HG03521 (cell line): ENCODE data around the gene TPM3.
"Not testable (repeated sequence)": the region's sequence is repeated elsewhere in the genome, so short reads cannot be mapped to it uniquely, and the experiment has no call there.

Experiments
- ATAC-seq: cut with Tn5 transposase; IDR thresholded peaks from one replicate; pipeline ENCODE4 v1.9.1; 2021; ENCODE audit warnings: mild to moderate bottlenecking, moderate library complexity; ENCODE audit not compliant: unreplicated experiment

TPM3 gene

DNA sequence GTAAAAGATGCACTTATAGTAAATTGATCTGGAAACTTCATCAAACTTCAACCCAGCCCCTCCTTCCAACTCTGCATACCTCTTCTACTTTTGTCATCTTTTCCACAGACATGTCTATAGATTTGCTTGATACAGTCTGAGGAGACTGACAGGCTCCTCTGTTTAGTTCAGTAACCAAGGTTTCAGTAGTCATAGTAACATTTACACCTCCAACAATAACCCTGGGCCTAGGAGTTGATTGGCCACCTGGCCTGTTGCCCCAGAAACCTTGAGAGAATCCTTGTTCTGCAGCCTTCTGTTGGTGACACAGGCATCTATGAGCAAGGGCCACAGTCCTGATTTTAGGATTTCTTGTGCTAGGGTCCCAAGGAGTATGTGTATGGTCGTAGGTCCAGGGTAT, 14.3 kb upstream of the TPM3 start, which contains the start of gene CFAP141:
CFAP141 (minus strand) TSS at position 138 of the 400 bp plus-strand sequence; CDS start at position 112, 26 bp downstream.
- no peak for ATAC-seq

DNA sequence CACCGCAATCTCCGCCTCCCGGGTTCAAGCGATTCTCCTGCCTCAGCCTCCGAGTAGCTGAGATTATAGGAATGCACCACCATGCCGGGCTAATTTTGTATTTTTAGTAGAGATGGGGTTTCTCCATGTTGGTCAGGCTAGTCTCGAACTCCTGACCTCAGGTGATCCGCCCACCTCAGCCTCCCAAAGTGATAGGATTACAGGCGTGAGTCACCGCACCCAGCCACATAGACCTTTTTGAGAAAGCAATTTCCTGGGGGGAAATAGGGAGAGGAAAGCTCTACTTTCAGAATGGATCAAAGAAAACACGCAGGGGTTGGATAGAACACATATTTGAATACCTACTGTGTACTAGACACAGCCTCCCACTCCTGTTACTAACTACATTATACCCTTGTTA, 13.9 kb upstream of the TPM3 start:
- ATAC-seq, result not testable (repeated sequence)

- no peak for ATAC-seq
Measured at GRCh38 chr1:154199563-154199879, 7.6 kb upstream of the TPM3 start.

GRCh38 chr1:154198756-154199562, 7.1 kb upstream of the TPM3 start:
- ATAC-seq, result no peak

DNA sequence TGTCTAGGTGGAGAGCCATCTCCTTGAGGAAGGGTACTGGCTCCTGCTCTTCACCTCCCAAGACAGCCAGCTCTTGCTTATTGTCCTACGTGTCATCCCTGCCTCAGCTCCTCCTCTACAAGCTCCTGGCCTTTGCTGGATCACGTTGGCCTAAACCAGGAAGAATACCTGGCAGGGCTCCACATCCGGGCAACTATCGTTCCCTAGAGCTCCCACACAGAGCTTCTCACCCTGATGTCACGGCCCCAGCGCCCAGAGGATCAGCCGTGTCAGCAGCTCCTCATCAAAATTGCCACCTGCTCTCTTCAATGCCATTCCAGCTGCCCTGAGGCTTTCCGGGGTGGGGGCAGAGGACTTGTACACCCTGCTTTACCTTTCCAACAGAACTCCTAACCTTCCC, 1.9 kb upstream of the TPM3 start:
- ATAC-seq, result no peak

DNA sequence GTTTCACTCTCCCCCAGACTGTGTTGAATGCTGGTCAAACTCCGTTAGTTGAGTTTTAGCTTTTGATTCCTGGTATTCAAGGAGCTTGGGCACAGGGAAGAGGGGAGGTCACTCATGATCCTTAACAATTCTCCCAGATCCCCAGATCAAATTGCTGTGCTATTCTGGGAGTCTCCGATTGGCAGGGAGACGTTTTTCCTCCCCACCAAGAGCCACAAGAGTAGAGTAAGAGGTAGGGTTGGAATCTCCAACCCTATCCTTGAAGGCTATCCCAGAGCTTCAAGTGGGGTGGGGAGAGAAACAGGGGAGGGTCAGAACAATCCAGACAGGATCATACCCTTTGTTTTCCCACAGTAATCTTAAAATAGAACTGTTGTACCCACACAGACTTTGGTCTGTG, 576 bp upstream of the TPM3 start:
- no peak for ATAC-seq

DNA sequence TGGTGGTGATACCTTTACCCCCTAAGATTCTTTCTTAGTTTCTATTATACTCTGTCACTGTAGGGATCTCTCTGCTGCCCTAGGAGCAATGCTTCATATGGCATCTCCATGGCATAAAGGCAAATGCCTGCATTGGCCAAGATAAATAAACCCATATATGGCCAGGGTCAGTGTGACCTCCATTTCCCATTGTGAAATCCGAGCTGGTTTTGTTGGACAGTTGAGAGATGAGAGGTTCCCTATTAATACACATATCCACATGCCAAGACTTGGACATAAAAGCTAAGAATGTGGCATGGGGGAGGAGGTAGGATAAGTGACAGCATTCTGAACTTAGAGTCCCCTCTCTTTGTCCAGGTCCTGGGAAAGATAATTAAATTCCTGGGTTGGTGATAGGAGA, 1.4 kb downstream of the TPM3 start:
- no peak for ATAC-seq

- ATAC-seq, result no peak
Measured at GRCh38 chr1:154186852-154187501, 4.9 kb downstream of the TPM3 start.

DNA sequence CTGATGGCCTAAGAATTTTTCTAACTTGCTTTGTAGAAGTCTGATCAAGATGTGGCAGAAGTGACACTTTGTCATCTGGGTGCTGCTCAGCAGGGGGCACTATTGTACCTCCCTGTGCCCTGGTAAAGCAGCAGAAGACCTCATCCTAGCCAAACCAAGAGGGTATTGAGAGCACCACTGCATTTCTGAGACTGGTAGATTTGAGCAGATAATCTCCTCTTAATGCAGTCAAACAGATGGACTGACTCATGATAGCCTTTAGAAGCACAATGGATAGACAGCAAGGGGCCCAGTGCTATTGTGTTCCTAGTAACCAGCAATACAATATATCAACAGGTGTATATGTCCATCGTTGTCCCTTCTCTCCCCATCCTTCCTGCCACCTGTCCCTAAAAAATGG, 5.7 kb downstream of the TPM3 start:
- no peak for ATAC-seq

DNA sequence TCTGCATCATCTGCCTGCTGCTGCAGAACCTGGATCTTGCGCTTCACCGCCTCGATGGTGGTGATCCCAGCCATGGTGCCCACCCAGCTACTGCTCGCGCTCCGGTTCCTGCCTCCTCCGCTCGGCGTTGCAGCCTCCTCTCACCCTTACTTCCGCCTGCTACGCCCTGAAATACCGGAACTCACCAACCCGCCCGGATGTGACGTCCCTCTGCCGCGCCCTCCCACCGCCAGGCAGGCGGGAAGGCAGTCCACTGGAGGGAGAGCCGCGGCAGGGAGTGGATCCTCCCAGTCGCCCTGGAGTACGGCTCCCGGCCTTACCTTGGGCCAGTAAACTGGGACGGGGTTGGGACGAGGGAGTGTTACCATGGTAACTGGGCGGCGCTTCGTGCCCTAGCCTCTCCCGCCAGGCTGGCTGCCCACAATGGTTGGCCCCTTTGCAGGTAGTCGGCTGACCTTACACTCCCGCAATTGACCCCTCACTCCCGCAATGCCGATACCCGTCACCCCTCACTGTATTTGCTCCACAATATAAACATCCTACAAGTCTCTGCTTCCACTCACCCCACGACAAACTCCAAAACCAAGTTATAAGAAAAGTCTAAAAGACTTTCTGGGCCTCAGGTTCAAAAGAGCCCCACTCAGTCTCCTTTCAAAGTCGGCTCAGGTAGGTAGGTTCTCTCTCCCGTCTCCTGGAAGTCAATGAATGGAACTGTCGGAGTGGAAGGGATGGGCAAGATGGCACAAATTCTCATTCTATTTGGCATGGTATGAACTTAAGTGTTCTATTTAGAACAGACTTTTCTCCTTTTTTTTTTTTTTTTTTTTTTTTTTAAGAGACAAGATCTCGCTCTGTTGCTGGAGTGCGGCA, 8.6 kb downstream of the TPM3 start:
- peak; percentile 82 for ATAC-seq

- ATAC-seq, result peak; percentile 47
Measured at GRCh38 chr1:154182344-154183045, 9.4 kb downstream of the TPM3 start.

DNA sequence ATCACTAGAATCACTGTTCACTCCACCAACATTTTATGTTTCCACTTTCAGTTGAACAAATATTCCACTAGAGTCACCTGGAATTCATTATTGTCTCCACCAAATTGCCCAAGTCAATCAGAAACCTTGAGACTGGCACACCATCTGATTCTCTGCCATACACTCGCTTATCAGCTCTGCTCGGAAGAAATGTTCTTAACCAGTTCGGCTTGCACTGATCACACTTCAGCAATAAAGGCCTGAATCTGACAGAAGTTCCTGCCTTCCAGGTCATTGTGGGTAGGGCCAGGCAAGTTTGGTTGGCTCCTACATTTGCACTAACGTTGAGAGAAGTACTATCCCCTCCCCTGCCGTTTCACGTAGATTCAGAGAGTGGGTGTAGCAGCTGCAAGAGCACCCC, 10.0 kb downstream of the TPM3 start:
- ATAC-seq, result no peak

DNA sequence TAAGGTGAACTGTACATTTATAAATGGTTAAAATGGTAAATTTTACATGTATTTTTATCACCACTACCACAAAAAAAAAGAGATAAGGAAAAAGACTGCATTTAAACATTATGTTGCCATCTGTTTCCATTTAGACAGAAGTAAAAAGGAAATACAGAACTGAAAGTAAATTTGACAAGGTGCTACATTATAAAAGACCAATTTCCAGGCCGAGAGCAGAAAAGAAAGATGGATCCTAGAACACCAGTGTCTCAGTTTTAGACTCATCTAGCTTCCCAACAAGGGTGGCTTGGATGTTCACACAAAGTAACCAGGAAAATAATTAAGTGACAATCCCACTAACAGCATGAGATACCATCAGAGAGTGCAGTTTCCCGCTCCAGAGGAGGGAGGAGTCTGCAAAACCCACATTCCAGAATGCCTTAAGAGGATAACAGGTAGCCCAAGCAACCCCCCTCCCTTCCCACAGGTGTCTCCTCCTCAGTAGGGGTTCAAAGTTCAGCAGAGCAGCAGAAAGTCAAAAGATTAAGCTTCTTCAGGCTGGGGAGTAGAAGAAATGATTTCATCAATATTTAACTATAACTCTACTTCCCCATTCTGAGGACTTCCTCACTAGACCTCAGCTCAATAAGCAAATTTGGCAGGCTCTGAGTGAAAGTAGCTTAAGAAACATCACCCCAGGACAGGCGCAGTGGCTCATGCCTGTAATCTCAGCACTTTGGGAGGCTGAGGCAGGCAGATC, 11.8 kb downstream of the TPM3 start:
- no peak for ATAC-seq

DNA sequence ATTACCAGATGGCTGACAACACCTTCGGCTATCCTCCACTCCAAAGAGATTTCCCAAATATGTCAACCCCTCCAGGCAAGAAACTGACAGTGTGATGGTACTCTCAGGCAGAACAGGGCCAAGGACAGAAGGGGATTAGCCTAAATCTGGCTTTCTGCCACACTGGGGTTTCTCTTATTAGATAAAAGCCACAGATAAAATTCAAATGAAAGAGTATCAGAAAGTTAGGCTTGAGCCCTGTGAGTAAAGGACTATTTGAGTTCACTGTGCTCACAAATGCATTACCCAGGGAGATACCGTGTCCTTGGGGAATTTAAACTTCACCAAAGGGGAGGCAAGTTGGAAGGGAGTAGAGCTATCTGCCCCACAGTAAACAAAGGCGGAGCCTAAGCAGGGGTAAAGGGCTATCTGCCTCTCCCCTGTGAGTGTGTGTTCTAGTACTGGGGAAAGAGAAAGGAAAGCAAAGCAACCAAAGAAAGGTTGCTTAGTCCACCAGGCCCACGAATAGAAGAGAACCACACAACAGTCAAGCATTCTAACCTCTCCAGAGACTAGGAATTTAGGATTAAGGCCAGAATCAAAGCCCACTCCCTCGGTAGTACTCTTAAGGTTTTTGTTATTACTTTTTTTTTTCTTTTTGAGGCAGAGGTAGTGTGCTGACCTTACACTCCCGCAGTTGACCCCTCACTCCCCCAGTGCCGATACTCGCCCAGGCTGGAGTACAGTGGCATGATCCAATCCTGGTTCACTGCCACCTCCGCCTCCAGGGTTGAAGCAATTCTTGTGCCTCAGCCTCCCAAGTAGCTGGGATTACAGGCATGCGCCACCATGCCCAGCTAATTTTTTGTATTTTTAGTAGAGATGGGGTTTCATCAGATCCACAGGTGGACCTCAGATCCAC, 12.7 kb downstream of the TPM3 start:
- no peak for ATAC-seq

- ATAC-seq, result no peak
Measured at GRCh38 chr1:154178013-154178412, 13.9 kb downstream of the TPM3 start.

- ATAC-seq, result no peak
Measured at GRCh38 chr1:154176337-154176736, 15.6 kb downstream of the TPM3 start.

DNA sequence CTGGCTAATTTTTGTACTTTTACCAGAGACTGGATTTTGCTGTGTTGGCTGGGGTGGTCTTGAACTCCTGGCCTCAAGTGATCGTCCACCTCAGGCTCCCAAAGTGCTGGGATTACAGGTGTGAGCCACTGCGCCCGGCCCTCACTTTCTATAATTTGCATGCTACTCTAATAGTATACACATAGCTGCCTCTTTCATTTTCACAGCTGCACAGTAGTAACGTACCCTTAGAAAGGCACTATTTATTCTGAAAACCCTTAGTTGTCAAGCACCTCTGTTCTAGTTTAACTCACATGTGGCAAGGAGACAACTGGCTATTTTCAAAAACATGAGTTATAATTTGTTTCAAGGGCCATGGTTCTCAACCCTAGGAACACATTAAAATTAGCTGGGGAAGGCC, 17.2 kb downstream of the TPM3 start:
- no peak for ATAC-seq

- no peak for ATAC-seq
Measured at GRCh38 chr1:154171880-154172279, 20.0 kb downstream of the TPM3 start.

DNA sequence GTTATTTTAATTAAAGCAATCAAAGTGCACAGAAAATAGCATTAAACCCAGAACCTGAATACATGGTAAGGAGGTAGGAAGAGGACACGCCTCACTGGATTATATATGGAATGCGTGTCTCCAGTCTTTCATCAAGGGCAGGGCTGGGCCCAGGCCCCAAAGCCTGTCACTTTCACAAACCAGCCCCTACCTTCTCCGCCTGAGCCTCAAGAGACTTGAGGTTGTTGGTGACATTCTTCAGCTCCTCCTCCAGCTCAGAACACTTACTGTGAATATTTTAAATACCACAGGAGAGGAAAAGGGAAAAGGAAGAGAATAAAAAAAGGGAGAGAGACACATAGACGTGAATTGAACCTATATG, 20.7 kb downstream of the TPM3 start:
- no peak for ATAC-seq
